Osteocyte (in vitro differentiated cells): ENCODE data around the gene TH. TPM values are rescaled to one million over a fixed set of nuclear protein-coding genes. Genes with fewer than 3 reads are reported as not detected.
"Not testable (repeated sequence)": the region's sequence is repeated elsewhere in the genome, so short reads cannot be mapped to it uniquely, and the experiment has no call there.

Experiments
- DNase-seq: peaks from one replicate; pipeline ENCODE4 v3.0.0; 2021; ENCODE audit warnings: mixed read lengths; ENCODE audit not compliant: unreplicated experiment; ENCODE audit errors: extremely low spot score
- H3K27ac Mint-ChIP-seq: one replicate; pipeline ENCODE4 v1.8.0; 2021; ENCODE audit warnings: mild to moderate bottlenecking, mixed read lengths; ENCODE audit not compliant: unreplicated experiment
- H3K27me3 Mint-ChIP-seq: one replicate; pipeline ENCODE4 v1.8.0; 2021; ENCODE audit warnings: mixed read lengths; ENCODE audit not compliant: unreplicated experiment
- H3K36me3 Mint-ChIP-seq: one replicate; pipeline ENCODE4 v1.8.0; 2021; ENCODE audit warnings: mixed read lengths; ENCODE audit not compliant: unreplicated experiment
- H3K4me1 Mint-ChIP-seq: one replicate; pipeline ENCODE4 v1.8.0; 2021; ENCODE audit warnings: mixed read lengths; ENCODE audit not compliant: unreplicated experiment
- H3K4me3 Mint-ChIP-seq: one replicate; pipeline ENCODE4 v1.8.0; 2021; ENCODE audit warnings: mild to moderate bottlenecking, moderate library complexity, mixed read lengths; ENCODE audit not compliant: unreplicated experiment
- H3K9me3 Mint-ChIP-seq: one replicate; pipeline ENCODE4 v1.8.0; 2021; ENCODE audit warnings: mixed read lengths; ENCODE audit not compliant: unreplicated experiment
- CTCF ChIP-seq: fragments of 200-600 bp; sonication (generic); IDR thresholded peaks from 2 replicates; pipeline ENCODE4 v1.5.0; 2021; ENCODE audit warnings: antibody characterized with exemption, mild to moderate bottlenecking, moderate library complexity
- total RNA-seq: library from RNA; stranded (reverse); gene quantifications from 2 replicates; pipeline ENCODE4 v1.2.1, GENCODE V29; 2021

TH gene
- total RNA-seq, 1 donor from 2014 or later, result 0.75 TPM

- no peak overlapping the region for H3K4me3 Mint-ChIP-seq
- H3K4me1 Mint-ChIP-seq, result peaks cover 6% of the 10 kb centered on the region
- DNase-seq, result no peak
- H3K36me3 Mint-ChIP-seq, result peaks cover 15% of the 10 kb centered on the region
- no peak for TF ChIP-seq CTCF
- no peak overlapping the region for H3K27ac Mint-ChIP-seq
- H3K27me3 Mint-ChIP-seq, result peaks cover 10% of the 10 kb centered on the region
- H3K9me3 Mint-ChIP-seq, result no peaks in the 10 kb centered on the region
Measured at GRCh38 chr11:2128511-2129307, 42.9 kb downstream of the TH start.

- Mint-ChIP-seq H3K9me3 (no peaks in the 10 kb centered on the region), H3K4me3 (no peak overlapping the region), H3K4me1 (peaks cover 11% of the 10 kb centered on the region), H3K27me3 (peaks cover 5% of the 10 kb centered on the region), H3K27ac (no peak overlapping the region), H3K36me3 (peaks cover 15% of the 10 kb centered on the region)
- DNase-seq, result no peak
- no peak for TF ChIP-seq CTCF
Measured at GRCh38 chr11:2128130-2128510, 43.5 kb downstream of the TH start.

GRCh38 chr11:2127482-2128129, 44.0 kb downstream of the TH start:
- DNase-seq, result no peak
- Mint-ChIP-seq H3K9me3 (no peaks in the 10 kb centered on the region), H3K4me3 (no peak overlapping the region), H3K27me3 (peaks cover 3% of the 10 kb centered on the region), H3K27ac (no peak overlapping the region), H3K4me1 (peaks cover 14% of the 10 kb centered on the region), H3K36me3 (peaks cover 15% of the 10 kb centered on the region)
- no peak for TF ChIP-seq CTCF

GRCh38 chr11:2126520-2127085, 45.0 kb downstream of the TH start:
- Mint-ChIP-seq H3K4me1 (peaks cover 23% of the 10 kb centered on the region), H3K36me3 (peaks cover 15% of the 10 kb centered on the region), H3K4me3 (no peak overlapping the region), H3K9me3 (no peaks in the 10 kb centered on the region), H3K27me3 (no peaks in the 10 kb centered on the region), H3K27ac (no peak overlapping the region)
- no peak for TF ChIP-seq CTCF
- no peak for DNase-seq

- H3K27me3 Mint-ChIP-seq, H3K9me3 Mint-ChIP-seq, H3K27ac Mint-ChIP-seq, DNase-seq, H3K36me3 Mint-ChIP-seq, H3K4me3 Mint-ChIP-seq: not testable (repeated sequence)
- H3K4me1 Mint-ChIP-seq, result peaks cover 35% of the 10 kb centered on the region
Measured at GRCh38 chr11:2124736-2125484, 46.7 kb downstream of the TH start.
